NCI-H69 (cell line): ENCODE results near the gene PITX2.
A peak's percentile ranks its signal among the peaks of the same experiment; 100 is the strongest.
"Not testable (repeated sequence)": the region's sequence is repeated elsewhere in the genome, so short reads cannot be mapped to it uniquely, and the experiment has no call there.

ENCODE experiments used
- DNase-seq: peaks from one replicate; lab custom pipeline; 2025; lab: John Stamatoyannopoulos, UW

Gene PITX2

GRCh38 chr4:110610940-110611831, 11.7 kb downstream of the PITX2 start:
- DNase-seq = no peak

- no peak for DNase-seq
These were observed 12.3 kb downstream of the PITX2 start for GRCh38 chr4:110610620-110610939.

GRCh38 chr4:110609044-110609750, 13.7 kb downstream of the PITX2 start:
- DNase-seq = peak; percentile 56

GRCh38 chr4:110605077-110605476, 17.8 kb downstream of the PITX2 start:
- no peak for DNase-seq

- no peak for DNase-seq
These were observed 20.8 kb downstream of the PITX2 start for GRCh38 chr4:110602061-110602460.

GRCh38 chr4:110597582-110597981, 25.3 kb downstream of the PITX2 start:
- DNase-seq = no peak

GRCh38 chr4:110596431-110596830, 26.4 kb downstream of the PITX2 start:
- DNase-seq = no peak

- DNase-seq = no peak
These were observed 27.3 kb downstream of the PITX2 start for GRCh38 chr4:110595583-110595982.

- peak; percentile 1 for DNase-seq
These were observed 33.6 kb downstream of the PITX2 start for GRCh38 chr4:110589297-110589696.

GRCh38 chr4:110587666-110588285, 35.1 kb downstream of the PITX2 start:
- no peak for DNase-seq

GRCh38 chr4:110586131-110586850, 36.6 kb downstream of the PITX2 start:
- DNase-seq = peak; percentile 48

- DNase-seq = not testable (repeated sequence)
These were observed 46.2 kb downstream of the PITX2 start for GRCh38 chr4:110576696-110577095.
